SW480 (cell line): Measurements from ENCODE around the gene TNK2.
"Not testable (repeated sequence)": the region's sequence is repeated elsewhere in the genome, so short reads cannot be mapped to it uniquely, and the experiment has no call there.

Experiments
- DNase-seq: peaks from one replicate; pipeline ENCODE4 v3.0.0-alpha.2; 2016; ENCODE audit warnings: low spot score

TNK2 gene

DNA sequence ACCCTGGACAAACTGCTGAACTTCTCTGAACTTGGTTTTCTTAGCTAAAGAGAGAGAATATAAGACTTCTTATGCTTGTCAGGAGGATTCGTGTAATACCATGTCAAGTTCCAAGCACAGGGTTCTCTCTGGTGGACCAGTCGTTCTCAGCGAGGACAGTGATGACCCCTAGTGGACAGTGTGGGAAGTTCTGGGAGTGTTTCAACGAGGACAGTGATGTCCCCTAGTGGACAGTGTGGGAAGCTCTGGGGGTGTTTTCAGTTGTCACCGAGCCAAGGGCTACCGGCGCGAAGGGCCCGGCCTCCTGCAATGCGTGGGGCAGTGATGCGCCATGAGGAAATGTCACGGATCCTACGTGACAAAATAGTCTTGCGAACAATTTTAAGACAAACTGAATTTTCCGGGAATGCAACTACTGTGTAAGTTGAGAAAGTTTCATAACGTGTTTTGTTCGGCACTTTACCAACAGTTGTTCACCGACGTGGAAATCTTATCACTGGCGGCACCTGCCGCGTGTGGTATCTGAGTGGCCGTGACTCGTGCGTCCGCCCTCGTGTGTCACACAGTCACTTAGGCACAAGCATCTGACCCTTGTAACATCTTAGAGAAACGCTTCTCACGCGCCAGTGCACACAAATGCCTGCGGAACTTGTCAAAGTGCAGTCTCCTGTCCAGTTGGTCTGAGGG is 57.4 kb downstream of the TNK2 start:
- peak; percentile 89 for DNase-seq

DNA sequence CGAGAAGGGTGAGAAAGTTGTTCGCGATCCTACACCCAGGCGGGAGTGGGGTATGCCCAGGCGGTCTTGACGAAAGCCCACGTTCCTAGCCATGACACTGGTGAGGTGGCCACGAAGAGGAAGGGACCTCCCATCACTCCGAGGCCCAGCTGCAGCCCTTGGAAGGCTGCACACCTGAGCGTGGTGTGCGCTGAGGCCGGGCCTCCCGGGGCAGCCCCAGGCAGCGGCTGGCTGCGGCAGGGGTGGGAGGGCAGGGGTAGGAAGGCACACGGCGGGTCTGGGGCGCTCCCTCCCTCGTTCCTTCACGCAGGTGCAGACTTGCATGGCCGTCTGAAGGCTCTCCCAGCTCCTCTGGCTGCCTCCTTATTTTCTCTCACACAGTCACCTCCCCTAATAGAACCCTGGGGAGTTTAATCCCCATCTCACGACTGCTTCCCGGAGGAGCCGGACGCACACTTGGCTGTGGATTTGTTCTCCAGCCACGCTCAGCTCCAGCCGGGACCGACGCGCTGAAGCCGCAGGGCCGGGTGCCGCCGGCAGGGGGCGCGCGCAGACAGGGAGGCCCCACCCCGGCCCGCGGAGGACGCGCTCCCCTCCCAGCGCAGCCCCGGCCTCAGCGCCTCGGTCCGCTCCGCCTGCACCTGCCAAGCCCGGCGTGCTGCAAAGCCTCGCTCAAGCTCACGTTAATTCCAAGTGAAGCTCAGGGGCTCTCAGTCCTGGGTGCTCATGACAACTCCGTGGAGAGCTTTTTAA is 58.9 kb downstream of the TNK2 start:
- DNase-seq = no peak

GRCh38 chr3:195847055-195847950 is 61.0 kb downstream of the TNK2 start:
- DNase-seq = peak; percentile 89

GRCh38 chr3:195845483-195845882 is 62.9 kb downstream of the TNK2 start:
- DNase-seq = no peak

DNA sequence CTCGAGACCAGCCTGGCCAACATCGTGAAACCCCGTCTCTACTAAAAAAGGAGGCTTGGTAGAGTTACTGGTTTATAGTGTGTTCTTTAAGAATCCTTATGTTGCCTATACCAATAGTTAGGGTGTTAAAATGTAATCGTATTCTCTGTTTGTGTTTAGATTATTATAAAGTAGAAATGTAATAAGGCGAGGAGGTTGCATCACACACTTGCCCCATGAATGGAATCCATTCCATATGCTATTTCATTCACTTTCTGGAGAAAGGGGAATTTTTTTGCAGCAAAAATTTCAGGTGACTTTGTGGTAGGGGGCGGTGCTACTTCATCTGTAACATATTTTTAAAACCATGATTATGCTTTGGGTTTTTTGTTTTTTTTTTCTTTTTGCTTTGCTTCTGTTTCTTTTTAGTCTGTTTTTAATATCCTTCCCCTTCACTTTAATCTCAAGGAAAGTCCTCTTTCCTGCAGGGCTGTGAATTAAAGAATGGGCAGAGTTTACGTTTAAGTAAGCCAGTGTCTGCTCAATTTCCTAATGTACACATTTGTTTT is 63.6 kb downstream of the TNK2 start:
- DNase-seq = no peak

DNA sequence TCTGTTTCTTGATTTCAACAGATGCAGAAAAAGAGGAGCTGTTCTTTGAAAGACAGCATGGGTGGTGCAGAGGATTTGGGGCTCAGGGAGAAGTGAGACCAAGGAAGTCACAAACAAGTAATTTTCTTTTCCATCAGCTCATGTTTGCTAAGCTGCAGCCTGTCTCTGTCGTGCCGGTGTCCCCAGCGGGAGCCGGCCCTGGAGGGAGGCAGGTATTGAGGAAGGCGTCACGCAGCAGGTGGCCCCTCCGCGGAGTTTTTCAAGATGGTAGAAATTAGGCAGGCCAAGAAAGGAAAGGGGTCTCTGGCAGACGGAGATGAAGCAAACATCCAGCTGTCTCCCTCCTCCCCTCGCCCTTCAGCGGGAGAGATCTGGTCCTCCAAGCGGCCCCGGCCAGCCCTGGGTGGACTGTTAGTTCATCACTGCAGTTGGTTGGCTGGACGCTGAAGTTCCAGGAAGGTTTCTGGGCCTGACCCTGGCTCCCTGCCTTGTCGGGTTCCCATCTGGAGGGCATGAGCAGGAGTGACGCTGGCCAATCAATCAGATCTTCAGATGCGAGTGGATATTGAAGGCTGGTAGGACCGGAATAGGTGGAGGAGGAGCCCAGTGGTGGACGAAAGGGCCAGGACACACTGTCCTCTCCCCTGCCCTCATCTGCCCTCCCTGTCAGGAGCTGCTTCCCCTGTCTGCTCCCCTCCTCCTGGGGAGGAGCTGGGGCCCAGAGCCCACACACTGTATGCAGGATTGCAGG is 68.9 kb downstream of the TNK2 start:
- DNase-seq = no peak

- no peak for DNase-seq
These were observed 69.6 kb downstream of the TNK2 start for GRCh38 chr3:195838714-195839113.

GRCh38 chr3:195836476-195837135 is 71.7 kb downstream of the TNK2 start:
- DNase-seq = no peak

DNA sequence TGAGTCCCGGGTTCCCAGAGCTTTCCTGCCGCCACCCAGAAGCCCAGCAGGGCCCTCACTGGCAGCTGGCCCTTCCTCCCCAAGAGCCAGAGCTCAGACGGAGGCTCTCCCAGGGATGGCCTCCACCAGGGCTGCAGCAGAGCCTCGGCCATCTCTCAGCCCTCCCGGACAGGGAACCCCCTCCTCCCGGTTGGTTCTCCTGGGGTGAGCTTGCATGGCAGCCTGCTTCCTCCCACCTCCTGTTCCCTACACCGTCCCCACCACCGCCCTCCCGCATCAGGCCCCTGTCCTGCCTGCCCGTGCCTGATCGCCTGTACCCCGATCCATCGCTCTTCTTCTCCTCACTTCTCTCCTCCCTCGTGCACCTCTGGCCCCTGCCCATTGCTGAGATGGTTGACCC is 72.6 kb downstream of the TNK2 start:
- no peak for DNase-seq

- DNase-seq = no peak
These were observed 73.4 kb downstream of the TNK2 start for GRCh38 chr3:195834675-195835583.

DNA sequence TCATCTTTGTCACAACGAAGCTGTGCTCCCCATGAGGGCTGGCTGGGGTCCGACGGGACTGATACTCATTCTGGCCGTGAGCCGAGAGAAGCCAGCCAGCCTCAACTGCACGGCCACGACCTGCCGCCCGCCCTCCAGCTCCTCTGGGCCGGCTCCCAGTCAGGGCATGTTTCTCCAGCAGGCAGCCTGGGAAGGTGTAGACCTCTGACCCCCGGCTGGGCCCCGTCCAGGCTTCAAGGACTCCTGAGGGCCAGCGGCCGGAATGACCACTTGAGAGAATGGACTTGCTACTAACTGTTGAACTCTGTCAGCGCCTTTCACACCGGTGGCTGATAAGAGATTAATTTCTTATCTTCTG is 78.5 kb downstream of the TNK2 start:
- DNase-seq = no peak

- DNase-seq = no peak
These were observed 79.6 kb downstream of the TNK2 start for GRCh38 chr3:195828762-195829161.

GRCh38 chr3:195825857-195826804 is 82.2 kb downstream of the TNK2 start:
- DNase-seq = no peak

GRCh38 chr3:195825191-195825588 is 83.2 kb downstream of the TNK2 start:
- DNase-seq = no peak

DNA sequence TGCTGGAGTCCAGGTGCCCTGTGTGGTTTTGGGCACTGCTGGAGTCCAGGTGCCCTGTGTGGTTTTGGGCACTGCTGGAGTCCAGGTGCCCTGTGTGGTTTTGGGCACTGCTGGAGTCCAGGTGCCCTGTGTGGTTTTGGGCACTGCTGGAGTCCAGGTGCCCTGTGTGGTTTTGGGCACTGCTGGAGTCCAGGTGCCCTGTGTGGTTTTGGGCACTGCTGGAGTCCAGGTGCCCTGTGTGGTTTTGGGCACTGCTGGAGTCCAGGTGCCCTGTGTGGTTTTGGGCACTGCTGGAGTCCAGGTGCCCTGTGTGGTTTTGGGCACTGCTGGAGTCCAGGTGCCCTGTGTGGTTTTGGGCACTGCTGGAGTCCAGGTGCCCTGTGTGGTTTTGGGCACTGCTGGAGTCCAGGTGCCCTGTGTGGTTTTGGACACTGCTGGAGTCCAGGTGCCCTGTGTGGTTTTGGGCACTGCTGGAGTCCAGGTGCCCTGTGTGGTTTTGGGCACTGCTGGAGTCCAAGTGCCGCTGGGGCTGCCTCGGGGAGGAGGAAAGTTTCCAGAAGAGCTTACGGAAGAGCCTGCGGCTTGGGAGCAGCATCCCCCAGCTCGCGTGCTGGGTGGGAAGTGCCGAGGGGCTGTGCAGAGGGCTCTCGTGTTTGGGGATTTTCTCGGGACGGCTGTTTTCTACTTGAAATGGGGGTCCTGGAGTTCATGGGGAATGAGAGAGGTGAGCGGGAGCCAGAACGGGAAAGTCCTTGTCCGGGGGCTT is 83.7 kb downstream of the TNK2 start:
- DNase-seq = not testable (repeated sequence)

- no peak for DNase-seq
These were observed 84.4 kb downstream of the TNK2 start for GRCh38 chr3:195823999-195824398.

- DNase-seq = no peak
These were observed 85.1 kb downstream of the TNK2 start for GRCh38 chr3:195823280-195823679.

DNA sequence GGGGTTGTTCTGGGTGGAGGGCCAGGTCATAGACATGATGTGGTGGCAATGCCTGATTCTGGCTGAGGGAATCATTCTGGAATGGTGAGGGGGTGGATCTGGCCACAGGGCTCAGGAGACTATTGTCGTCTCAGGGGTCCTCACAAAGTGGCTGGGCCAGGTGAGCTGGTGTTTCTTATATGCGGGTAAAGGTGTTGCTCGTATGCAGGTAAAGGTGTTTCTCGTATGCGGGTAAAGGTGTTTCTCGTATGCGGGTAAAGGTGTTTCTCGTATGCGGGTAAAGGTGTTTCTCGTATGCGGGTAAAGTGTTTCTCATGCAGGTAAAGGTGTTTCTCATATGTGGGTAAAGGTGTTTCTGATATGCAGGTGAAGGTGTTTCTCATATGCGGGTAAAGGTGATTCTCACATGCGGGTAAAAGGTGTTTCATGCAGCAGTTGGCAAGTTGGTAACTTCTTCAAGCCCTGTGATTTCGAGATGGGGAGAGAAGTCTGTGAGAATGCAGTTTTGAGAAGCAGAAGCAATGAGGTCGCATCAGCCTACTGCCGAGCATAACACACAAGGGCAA is 86.1 kb downstream of the TNK2 start:
- DNase-seq = no peak
